Measurements from ENCODE around the gene CYP17A1.
A peak's percentile ranks its signal among the peaks of the same experiment; 100 is the strongest.
"Not testable (repeated sequence)": the region's sequence is repeated elsewhere in the genome, so short reads cannot be mapped to it uniquely, and the experiment has no call there.

Gene CYP17A1

DNA sequence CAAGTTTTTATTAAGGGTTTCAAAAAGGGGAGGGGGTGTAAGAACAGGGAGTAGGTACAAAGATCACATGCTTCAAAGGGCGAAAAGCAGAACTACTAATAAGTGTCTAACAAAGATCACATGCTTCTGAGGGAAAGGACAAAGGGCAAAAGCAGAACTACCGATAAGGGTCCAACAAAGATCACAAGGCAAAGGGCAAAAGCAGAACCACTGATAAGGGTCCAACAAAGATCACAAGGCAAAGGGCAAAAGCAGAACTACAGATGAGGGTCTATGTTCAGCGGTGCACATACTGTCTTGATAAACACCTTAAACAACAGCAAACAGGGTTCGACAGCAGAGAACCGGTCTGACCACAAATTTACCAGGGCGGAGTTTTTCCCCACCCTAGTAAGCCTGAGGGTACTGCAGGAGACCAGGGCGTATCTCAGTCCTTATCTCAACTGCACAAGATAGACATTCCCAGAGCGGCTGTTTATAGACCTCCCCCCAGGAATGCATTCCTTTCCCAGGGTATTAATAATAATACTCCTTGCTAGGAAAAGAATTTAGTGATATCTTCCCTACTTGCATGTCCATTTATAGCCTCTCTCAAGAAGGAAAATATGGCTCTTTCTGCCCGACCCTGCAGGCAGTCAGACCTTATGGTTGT, 1.2 kb upstream of the CYP17A1 start:
- not testable (repeated sequence) for DNase-seq (ENCODE audit: low read depth in 2 of 2)

DNA sequence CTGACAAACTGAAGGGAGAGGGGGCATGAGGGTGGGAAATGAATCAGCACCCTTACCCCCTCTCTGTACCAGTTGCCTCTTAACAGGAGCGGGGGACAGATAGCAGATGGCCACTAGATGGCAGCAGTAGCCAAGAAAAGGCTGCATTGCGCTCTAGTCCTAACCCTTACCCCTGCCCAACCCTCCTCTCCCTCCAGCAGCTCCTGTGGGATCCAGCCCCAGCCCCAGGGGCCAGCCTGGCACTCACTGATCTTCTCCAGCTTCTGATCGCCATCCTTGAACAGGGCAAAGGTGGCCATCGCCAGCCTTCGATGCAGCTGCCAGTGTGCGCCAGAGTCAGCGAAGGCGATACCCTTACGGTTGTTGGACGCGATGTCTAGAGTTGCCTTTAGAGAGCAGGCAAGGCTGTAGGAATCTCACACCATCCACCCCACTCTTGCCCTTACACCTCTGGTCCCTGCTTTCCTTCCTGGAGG, 2.2 kb downstream of the CYP17A1 start:
- peak; percentile 47 to 65 for DNase-seq (ENCODE audit: low read depth in 2 of 2)

DNA sequence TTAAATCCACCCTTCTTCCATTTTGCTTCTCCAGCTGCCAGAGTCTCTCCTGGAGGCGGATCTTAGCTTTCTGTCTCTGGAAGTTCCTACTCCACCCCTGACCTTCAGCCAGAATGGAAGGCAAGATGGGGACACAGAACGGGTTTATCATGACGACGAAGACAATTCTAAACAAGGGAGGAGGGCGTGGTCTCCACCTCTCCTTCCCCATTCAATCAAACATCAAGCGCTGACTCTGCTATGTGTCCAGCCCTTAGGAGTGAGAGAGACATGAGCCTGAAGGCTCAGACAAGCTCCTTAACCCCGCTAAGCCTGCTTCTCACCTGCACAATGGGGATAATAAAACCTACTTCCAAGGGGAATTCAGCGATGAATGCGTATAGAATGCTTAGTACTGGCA, 3.1 kb downstream of the CYP17A1 start:
- no peak for DNase-seq (ENCODE audit: low read depth in 2 of 2)

DNA sequence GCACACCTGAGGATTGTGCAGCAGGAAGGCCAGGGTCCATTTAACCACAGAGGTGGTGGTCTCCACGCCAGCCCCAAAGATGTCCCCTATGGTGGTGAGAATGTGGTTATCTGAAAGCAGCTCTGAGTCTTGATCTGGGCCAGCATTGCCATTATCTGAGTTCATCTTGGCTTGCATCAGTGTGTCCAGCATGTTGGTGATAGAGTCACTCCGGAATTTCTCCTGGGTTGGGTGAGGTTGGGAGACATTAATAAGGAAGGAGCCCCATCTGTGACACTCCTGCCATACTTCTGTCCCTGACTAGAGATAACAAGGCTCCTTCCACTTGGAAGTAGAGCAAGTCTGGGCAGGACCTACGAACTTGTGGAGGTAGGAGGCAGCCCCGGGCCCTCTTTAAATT, 4.2 kb downstream of the CYP17A1 start:
- no peak for DNase-seq (ENCODE audit: low read depth in 2 of 2)

DNA sequence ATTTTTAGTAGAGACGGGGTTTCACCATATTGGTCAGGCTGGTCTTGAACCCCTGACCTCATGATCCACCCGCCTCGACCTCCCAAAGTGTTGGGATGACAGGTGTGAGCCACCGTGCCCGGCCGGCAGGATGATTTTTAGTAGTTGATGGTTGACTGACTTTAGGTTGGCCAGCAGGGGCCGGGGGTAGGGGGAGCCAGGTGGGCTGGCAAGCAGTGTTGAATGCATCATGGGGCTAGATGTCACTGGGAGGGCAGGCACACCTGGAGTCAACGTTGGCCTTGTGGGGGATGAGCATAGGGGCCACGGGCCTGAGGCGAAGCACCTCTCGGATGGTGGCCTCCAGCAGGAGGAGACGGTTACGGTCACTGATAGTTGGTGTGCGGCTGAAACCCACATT, 5.0 kb downstream of the CYP17A1 start:
- no peak for DNase-seq (ENCODE audit: low read depth in 2 of 2)

DNA sequence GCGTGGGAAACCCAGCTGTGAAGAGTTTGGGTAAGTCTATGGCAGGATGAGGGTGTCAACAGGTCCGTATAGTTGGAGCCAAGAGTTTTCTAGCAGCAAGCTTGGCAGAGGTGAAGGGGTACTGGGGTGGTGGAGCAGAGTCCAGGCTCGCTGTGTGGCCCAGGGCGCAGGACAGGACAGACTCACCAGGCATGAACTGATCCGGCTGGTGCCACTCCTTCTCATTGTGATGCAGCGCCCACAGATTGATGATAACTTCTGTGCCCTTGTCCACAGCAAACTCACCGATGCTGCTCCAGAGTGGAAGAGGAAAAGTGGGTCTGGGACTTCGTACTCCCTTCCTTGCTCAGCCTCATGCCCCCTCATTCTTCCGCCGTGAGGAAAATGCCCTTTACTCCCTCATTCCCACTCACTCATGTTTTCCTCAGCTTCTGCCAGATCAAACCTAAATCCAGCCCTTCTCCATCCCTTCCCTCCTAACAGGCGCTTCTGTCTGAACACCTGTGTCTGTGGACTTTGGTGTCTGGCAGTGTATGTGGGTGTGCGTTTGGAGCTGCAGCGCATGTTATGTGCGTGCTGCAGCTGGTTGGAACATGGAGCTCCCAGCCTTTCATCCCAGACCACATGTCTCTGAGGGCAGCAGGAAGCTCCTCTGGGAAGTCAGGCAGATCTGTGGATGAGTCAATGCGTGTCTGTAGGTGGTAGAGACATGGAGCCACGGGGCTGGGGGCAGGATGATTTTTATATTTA, 5.7 kb downstream of the CYP17A1 start:
- DNase-seq (ENCODE audit: low read depth in 2 of 2): no peak

DNA sequence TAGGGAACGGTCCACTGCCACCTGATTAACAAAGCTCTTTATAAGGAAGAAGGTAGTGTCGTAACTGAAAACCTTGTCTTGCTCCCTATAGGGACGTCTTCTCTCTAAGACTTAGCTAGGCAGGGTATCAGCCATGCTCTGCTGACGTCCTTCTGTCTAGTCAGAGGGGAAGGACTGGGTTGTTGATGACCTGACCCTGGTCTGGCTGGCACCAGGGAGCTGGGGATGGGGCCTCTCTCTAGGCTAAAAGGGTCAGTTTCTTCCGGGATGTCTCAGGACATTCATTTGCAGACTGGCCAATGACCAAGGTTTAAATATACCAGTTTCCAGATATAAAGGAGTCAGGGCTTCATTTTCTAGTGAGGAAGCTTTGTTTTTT, 9.6 kb downstream of the CYP17A1 start:
- DNase-seq (ENCODE audit: low read depth in 2 of 2): no peak

DNA sequence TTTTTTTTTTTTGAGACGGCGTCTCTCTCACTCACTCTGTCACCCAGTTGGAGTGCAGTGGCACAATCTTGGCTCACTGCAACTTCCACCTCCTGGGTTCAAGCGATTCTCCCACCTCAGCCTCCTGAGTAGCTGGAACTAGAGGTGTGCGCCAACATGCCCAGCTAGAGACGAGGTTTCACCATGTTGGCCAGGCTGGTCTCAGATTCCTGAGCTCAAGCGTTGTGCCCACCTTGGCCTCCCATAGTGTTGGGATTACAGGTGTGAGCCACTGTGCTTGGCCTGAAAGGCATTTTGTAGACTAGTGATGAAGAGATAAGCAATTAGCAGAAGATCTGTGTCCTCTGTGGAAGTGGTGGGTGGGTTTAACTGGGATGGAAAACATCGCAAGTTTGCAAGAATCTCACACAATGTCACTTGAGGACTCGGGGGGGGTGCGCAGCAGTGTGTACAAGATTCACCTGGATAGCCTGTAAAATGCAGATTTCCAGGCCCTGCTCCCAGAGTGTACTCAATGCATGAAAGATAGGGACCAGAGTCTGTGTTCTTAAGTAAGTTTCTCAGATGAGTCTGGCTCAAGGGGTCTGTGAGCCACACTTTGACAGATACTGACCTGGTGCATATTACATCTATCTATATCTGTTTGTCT, 10.9 kb downstream of the CYP17A1 start:
- DNase-seq (ENCODE audit: low read depth in 2 of 2): no peak

DNA sequence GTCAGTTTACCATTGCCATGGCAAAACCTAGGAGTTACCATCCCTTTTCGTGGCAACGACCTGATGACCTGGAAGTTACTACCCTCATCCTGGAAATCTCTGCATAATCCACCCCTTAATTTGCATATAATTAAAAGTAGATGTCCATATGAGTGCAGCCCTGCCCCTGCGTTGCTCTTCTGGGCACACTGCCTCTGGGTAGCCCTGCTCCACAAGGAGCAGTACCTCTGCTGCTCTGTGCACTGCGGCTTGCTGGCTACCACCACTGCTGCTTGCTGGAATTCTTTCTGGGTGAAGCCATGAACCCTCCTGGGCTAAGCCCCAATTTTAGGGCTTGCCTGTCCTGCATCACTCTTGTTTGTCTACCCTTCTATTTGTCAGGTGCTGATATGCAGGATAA, 12.5 kb downstream of the CYP17A1 start:
- DNase-seq (ENCODE audit: low read depth in 2 of 2): no peak

DNA sequence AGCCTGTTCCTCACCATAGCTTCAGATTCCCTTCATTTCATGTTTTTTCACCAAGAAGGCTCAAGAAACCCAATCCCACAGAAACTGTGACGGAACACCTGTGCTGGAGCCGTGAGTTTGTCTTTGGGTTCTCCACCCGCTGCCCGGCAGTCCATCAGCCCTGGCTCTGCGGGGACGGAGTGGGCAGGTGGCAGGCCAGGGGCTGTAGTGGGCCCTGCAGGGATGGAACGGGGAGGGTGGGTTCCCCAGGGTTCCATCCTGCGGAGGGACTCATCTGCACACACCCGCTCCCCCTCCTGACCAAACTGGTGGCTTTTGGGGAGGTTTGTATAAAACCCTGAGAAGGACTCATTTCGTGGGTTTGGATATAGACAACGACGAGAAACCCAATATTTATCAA, 15.0 kb downstream of the CYP17A1 start:
- no peak for DNase-seq (ENCODE audit: low read depth in 2 of 2)

DNA sequence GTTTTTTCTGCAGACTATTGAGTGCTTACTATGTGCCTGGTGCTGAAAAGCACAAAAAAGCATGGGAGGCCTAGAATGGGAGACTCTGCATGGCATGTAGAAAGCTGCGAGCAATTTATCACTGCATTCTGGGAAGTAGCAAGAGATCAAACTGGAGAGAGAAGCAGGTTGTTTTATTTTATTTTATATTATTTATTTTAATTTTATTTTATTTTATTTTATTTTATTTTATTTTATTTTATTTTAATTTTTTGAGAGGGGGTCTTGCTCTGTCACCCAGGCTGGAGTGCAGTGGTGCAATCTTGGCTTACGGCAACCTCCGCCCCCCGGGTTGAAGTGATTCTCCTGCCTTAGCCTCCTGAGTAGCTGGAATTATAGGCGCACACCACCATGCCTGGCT, 17.2 kb downstream of the CYP17A1 start:
- not testable (repeated sequence) for DNase-seq (ENCODE audit: low read depth in 2 of 2)

DNA sequence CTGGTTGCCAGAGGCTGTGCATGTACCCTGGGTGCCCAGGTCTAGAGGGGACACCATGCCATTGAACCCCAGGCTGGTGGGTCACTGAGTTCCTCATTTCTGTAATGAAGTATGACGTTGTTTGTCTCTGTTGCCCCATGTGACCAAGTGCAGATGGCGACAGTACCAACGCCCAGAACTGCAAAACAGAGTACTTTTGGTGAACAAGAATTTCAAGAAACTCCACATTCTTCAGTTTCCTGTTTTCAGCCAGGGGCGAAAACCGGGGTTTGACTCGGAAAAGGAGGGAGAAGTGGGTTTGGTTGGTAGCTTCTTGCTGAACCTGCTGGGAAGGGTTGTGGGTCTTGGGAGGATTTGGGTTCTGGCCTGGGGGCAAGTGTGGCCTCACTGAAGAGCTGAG, 18.2 kb downstream of the CYP17A1 start:
- DNase-seq (ENCODE audit: low read depth in 2 of 2): no peak

DNA sequence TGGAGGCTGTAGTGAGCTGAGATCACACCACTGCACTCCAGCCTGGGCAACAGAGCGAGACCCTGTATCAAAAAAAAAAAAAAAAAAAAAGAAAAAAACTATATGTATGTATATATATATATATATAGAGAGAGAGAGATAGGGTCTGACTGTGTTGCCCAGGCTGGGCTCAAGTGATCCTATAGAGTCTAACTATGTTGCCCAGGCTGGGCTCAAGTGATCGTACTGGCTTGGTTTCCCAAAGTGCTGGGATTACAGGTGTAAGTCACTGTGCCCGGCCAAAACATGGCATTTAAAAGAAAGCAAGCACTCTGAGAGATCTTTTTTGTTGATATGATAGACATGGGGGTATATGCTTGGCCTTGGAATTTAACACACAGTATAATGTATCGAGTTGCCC, 20.0 kb downstream of the CYP17A1 start:
- DNase-seq (ENCODE audit: low read depth in 2 of 2): no peak

DNA sequence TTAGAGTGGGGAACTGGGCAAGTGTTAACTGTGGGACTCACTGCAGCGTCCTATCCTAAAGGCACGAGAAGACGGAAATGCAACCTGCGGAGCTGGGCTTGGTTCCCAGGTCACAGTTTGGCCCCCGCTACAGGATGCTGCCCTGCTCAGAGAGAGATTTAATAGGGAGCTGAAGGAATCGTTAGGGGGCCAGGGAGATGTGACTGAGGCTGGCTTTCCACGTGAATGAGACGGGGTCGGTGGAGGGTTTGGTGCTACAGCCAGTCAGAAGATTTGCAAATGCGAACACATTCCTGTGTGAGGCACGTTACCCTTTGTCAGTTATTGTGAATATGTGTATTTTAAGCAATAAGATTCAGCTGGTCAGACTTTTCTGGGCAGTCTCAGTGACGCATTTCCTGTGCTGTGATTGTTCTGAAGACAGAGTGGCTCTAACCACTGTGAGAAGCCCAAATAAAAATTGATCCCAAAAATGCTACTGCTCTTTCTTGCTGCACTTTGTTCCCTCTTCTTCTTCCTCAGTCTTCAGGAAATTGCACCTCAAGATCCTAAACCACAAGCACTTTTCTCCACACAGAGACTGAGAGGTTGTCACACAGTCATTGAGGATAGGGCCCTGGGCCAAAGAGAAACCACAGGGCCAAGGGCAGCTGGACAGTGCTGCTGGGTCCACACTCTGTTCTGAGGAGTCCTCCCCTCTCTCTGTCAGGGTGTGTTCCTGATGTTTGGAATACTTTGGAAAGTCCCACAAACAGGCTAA, 21.2 kb downstream of the CYP17A1 start:
- no peak for DNase-seq (ENCODE audit: low read depth in 2 of 2)

DNA sequence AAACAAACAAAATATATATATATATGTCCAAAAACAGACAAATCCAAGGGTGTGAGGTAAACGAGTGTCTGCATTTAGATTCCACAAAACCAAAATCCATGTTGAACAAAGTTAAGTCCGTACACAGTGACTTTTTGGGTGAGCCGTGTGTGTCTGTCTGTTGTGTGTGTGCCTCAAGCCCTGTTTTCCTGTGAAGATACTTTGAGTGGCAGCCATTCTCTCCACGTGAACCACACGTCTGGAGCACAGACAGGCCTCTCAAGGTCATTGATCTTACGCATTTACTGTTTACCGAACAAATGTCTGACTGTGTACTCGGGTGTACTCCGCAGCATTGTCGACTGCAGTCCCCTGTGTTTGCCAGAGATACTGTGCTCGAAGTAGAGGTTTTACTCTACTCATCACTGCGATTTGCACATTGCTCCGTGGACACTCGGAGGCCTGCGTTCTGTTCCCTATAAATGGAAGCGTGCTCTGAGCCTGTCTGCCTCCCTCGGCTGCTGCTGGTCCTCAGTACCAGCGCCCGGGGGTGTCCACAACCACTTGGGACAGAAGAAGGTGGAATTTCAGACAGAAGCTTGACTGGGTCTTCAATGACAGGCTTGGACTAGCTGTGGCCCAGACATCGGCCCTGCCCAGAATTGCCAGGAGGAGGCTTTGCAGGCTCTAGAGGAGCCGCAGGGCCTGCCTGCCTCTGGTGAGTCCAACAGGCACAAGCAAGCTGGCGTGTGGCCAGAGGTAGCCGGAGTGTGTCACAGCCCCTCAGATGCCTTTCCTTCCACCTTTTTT, 22.1 kb downstream of the CYP17A1 start:
- no peak for DNase-seq (ENCODE audit: low read depth in 2 of 2)

DNA sequence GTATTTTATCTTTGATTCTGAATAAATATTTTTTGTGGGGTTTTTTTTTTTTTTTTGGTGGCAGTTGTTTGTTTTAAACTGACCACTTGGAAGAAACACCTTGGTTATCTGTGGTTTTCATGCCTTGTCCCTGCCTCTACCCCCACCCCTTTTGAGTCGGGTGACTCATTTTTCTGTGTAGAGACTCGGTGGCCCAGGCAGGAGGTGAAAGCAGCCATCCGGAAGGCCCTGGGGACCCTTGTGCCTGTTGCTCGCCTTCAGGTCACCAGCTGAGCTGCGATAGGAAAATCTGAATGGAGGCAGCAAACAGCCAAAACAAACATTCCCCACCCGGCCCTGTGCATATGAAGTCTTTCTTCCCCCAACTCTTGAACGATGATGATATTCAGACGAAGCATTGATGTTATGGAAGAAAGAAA, 22.8 kb downstream of the CYP17A1 start:
- DNase-seq (ENCODE audit: low read depth in 2 of 2): no peak

DNA sequence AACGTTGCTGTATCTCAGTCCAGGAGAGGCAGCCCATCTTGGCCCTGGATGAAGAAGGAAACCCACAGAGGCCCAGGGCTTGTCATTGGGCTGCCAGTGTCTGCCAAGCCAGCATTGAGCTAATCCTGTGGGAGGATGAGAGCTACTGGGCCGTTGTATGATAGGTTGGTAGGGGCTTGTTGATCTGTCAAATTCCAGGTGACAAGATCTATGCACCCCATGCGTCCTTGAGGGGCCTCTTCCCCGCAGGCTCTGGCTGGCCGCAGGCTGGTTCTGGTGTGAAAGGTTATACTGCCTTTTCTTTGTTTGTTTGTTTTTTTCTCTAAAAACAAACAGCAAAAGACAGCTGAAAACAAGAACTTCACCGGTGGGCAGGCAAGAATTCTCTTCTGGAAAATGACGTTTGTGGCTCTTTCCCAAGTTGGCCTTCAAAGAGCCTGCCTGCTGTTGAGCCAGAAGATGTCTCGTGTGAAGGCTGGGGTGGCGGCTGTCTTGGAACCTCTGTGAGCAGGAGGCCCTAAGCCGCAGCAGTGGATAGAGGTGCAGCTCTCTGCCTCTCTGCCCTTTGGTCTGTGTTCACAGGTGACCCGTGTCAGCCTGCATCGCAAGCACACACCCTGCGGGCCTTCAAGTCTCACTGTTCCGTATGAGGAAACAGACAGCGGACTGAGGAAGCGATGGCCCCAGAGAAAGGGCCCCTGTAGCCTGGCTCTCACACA, 23.3 kb downstream of the CYP17A1 start:
- no peak for DNase-seq (ENCODE audit: low read depth in 2 of 2)

DNA sequence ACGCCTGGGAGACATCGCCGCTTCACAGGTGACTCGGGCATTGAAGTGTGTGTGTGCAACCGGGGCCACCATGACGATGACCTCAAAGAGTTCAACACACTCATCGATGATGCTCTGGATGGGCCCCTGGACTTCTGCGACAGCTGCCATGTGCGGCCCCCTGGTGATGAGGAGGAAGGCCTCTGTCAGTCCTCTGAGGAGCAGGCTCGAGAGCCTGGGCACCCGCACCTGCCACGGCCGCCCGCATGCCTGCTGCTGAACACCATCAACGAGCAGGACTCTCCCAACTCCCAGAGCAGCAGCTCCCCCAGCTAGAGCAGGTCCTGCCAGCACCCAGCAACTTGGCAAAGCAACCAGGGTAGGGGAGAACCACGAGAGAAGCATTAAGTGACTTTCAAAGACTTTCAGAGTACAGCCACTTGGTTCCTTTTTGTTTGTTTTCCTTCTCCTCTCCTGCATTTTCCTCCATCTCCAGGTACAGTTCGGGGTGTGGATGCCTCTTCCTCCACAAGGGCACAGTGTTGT, 24.1 kb downstream of the CYP17A1 start:
- DNase-seq (ENCODE audit: low read depth in 2 of 2): no peak

DNA sequence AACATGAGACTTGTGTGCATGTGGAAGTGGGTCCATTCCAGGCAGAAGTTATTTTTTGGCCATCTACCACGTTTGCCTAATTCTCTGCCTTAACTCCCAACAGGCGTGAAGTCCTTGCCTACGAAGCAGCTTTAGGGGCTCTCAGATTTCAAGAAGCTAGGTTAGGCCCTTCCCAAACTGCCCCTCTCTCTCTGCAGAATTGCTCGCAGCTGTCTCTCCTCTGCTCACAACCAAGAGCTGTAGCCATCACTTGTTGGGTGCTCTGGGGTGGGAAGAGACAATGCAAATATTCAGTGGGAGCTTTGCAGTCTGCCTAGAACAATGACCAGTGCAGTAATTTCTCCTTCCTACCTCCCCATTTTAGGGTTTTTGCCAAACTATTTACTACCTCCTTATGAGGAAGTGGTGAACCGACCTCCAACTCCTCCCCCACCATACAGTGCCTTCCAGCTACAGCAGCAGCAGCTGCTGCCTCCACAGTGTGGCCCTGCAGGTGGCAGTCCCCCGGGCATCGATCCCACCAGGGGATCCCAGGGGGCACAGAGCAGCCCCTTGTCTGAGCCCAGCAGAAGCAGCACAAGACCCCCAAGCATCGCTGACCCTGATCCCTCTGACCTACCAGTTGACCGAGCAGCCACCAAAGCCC, 24.9 kb downstream of the CYP17A1 start:
- no peak for DNase-seq (ENCODE audit: low read depth in 2 of 2)

DNA sequence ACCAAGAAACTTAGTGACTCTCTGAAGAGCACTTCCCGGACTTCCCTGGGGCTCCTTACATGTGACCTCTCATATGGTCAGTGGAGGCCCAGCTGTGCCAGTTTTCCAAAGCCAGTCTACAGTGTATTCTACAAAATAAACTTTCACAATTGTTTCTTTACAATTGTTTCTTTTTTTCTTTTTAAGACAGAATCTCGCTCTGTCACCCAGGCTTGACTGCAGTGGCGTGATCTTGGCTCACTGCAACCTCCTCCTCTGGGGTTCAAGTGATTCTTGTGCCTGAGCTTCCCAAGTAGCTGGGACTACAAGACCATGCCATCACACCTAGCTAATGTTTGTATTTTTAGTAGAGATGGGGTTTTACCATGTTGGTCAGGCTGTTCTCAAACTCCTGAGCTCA, 25.9 kb downstream of the CYP17A1 start:
- DNase-seq (ENCODE audit: low read depth in 2 of 2): no peak
